Glomerular visceral epithelial cell (primary cell): ENCODE results near the gene CPN2.

ENCODE experiments used
- DNase-seq: peaks from one replicate; pipeline ENCODE4 v3.0.0-alpha.2; 2016; ENCODE audit errors: extremely low spot score

CPN2 gene

GRCh38 chr3:194352667-194353246 is 1.6 kb upstream of the CPN2 start:
- no peak for DNase-seq

GRCh38 chr3:194351952-194352536 is 916 bp upstream of the CPN2 start:
- DNase-seq, result no peak

DNA sequence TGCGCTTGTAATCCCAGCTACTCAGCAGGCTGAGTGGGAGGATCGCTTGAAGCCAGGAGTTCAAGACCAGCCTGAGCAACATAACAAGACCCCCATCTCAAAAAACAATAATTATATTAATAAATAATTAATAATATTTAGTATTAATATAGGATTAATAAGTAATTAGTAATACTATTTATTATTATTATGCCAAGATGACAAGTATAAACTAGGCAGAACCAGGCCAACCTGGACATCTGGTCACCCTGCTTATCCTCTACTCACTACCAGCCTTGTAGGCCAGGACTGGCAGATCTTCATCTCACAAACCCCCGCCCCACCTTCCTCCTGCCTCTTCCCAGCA is 429 bp downstream of the CPN2 start:
- no peak for DNase-seq

DNA sequence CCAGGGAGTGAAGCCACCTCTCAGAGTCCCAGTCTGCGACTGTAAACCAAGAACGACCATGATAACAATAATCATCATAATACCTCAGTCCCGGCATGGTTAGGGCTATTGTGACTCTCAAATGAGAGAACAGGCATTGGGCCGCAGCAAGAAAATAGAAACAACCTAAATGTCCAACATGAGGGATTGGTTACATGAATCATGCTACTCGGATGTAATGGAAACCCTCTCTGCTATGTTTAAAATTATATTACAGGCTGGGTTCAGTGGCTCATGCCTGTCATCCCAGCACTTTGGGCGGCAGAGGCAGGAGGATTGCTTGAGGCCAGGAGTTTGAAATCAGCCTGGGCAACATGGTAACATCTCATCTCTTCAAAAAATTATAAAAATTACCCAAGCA is 2.8 kb downstream of the CPN2 start:
- DNase-seq, result no peak

- no peak for DNase-seq
Observed at GRCh38 chr3:194346621-194347020, 4.5 kb downstream of the CPN2 start.

DNA sequence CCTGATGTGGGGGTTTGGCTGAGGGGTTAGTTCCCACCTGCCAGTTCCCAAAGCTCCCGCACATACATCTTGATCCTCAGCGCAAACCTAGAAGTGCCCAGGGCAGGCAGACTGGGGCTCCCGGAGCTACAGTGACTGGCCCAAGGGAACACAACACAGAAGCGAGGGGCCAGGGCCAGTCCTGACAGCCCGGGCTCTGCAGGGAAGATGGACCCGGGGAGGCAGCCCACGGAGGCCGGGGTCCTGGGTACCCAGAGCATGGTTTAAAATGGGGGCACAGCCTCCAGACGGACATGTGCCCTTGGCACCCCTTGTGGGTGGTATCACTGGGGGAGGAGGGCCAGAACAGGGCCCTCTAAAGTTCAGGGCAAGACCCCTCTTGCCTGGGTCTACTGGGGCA is 5.1 kb downstream of the CPN2 start:
- no peak for DNase-seq

DNA sequence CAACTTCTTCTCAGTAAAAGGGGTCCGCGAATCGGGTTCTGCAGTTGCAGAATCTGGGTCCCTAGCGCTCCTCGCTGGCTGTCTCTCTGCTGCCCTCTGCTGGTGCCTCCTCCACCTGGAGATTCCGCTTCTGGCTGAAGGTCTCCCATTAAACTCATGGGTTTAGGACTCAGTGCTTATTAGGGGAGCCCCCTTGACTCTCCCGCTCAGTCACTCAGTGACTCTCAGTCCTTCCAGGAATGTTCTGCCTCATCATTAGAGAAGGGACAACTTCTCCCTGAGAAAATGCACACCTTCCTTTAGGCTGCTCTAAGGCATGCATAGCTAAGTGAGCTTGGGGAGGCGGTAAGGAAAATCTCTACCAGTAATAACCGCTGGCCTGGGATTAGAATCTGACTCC is 7.1 kb downstream of the CPN2 start:
- peak; percentile 65 for DNase-seq

- DNase-seq, result no peak
Observed at GRCh38 chr3:194343561-194343893, 7.6 kb downstream of the CPN2 start.

- DNase-seq, result no peak
Observed at GRCh38 chr3:194342861-194343560, 8.1 kb downstream of the CPN2 start.

GRCh38 chr3:194340757-194341400 is 10.2 kb downstream of the CPN2 start:
- DNase-seq, result no peak

GRCh38 chr3:194339840-194340239 is 11.3 kb downstream of the CPN2 start:
- no peak for DNase-seq

GRCh38 chr3:194339356-194339755 is 11.8 kb downstream of the CPN2 start:
- no peak for DNase-seq

DNA sequence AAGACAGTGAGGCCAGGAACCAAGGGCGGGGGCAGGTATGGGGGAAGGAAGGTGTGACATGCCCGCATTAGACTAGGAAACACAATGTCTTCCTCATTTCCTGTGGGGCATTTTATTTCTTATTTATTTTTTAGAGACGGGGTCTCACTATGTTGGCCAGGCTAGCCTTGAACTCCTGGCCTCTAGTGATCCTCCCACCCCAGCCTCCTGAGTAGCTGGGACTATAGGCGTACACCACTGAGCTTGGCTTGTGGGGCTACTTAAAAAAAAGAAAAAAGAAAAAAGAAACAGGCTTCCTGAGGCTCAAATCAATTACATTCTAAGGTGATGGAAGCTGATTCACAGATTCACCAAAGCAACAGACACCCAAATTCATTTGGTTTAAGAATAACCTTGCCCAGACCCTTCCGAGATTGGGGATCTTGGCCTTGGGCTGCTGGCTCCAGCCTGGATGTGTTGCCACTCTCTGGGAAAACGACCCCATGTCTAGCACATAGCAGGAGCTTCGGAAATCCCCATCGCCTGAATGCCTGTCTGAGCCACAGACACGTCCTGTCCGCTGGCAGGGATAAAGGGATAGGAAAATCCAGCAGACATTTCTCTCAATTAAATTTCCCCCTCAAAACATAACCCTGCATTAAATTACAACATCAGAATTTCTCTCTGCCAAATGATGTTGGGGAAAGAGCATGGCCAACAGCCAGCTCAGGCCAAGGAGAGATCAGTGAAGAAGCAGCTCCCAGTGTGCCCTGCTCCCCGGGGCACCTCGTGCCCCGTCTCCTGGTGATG is 13.0 kb downstream of the CPN2 start:
- DNase-seq, result no peak

DNA sequence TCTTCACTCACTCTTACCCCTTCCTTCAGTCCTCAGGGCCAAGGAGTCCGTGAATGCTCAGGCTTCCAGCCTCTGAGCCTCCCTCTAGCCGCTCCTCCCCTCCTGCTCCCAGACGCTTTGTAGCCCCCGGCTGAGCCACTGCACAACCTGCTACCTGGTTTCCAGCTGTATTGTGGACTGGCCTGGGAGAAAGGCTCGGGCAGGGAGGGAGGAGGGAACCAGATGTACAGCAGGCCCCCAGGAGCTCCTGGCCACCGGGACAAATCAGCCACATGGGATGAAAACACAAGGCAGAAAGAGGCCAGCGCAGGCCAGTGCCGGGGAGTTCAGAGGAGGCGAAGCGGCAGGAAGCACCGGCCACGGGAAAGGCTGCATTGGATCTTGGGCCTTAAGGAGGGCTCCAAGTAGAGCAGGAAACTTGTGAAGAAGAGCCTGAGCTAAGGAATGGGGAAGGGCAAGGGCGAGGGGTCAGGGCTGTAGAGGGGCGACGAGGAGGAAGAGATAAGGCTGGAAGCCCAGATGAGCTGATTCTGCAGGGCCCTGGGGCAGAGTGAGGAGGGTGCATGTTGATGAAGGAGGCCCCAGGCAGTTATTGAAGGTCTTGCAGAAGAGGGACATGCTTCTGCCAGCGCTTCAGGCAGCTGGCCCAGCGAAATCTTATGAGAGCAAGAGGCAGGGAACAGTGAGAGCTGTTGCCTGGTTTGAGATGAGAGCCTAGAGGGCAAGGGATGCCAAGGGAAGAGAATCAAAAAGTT is 14.3 kb downstream of the CPN2 start:
- no peak for DNase-seq

DNA sequence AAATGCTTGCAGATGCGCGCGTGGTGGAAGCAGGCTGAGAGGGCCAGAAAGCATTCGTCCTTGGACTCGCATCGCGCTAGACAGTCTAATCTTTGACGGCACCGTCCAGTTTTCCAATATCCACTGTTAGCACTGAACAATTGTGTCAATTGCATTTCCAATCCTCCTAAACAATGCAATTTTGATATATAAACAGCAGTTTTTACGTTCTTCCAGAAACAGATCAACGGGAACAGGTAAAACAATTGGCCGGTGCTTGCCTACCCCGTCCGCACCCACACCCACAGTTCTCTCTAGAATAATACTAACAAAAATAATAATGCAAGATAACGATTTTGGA is 17.2 kb downstream of the CPN2 start:
- no peak for DNase-seq

- DNase-seq, result peak; percentile 82
Observed at GRCh38 chr3:194333212-194333980, 17.7 kb downstream of the CPN2 start.

GRCh38 chr3:194332858-194333211 is 18.3 kb downstream of the CPN2 start:
- DNase-seq, result no peak

- DNase-seq, result no peak
Observed at GRCh38 chr3:194330579-194330978, 20.5 kb downstream of the CPN2 start.

- DNase-seq, result no peak
Observed at GRCh38 chr3:194330160-194330559, 21.0 kb downstream of the CPN2 start.

DNA sequence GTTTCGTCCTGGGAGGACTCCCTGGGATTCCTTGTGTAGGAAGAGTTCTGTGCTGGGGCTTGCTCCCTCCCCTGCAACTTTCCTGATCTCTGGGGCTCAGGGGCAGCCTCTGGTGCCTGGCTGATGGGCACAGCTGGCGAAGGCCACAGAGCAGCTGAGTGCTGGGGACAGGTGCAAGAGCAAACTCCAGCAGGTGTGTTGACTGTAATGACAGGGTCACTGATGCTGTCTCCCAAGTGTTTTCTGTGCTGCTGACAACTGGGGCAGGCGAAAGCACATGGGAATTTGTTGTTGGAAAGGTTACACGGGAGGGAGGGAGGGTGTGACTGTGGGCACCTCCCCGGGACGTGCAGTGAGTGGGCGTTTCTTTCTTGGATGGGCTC is 21.6 kb downstream of the CPN2 start:
- DNase-seq, result no peak

GRCh38 chr3:194328942-194329582 is 22.1 kb downstream of the CPN2 start:
- no peak for DNase-seq
